Sigmoid colon (tissue), 7 donors: Measurements from ENCODE around the gene RBM33. TPM values are rescaled to one million over a fixed set of nuclear protein-coding genes. Genes with fewer than 3 reads are reported as not detected.

Experiments
- DNase-seq: peaks from one replicate; pipeline ENCODE4 v3.0.0-alpha.2; 2019
- H3K27ac ChIP-seq, 4 donors: fragments of 200-600 bp; sonication (generic); one replicate each; pipeline ENCODE4 v1.5.1; 2016 to 2019; ENCODE audit warnings: mild to moderate bottlenecking in 1 of 4
- H3K27me3 ChIP-seq, 3 donors: fragments of 200-600 bp; sonication (generic); one replicate each; pipeline ENCODE4 v1.5.1; 2019; ENCODE audit warnings: mild to moderate bottlenecking in 1 of 3
- H3K36me3 ChIP-seq, 4 donors: fragments of 200-600 bp; sonication (generic); one replicate each; pipeline ENCODE4 v1.5.1; 2016 to 2019
- H3K4me1 ChIP-seq, 4 donors: fragments of 200-600 bp; sonication (generic); one replicate each; pipeline ENCODE4 v1.5.1; 2017 to 2019
- H3K4me3 ChIP-seq, 4 donors: fragments of 200-600 bp; sonication (generic); one replicate each; pipeline ENCODE4 v1.5.1; 2017 to 2019; ENCODE audit warnings: mild to moderate bottlenecking in 2 of 4, moderate library complexity in 1 of 4
- H3K9me3 ChIP-seq, 4 donors: fragments of 200-600 bp in 3 of 4; sonication (generic) in 3 of 4; one replicate each; pipeline versions ENCODE4 v1.5.1 to v1.6.1; 2013 to 2019
- CTCF ChIP-seq, 4 experiments: fragments of 450-650 bp in 3 of 4; fragments of 200-600 bp in 1 of 4; IDR thresholded peaks; one replicate each; pipeline ENCODE4 v1.5.1; 2016 to 2019; ENCODE audit warnings: antibody characterized with exemption in 4 of 4, mild to moderate bottlenecking in 3 of 4, moderate library complexity in 2 of 4
- EP300 ChIP-seq, 4 donors: sonication (generic); formaldehyde crosslinking; IDR thresholded peaks; one replicate each; pipeline ENCODE4 v1.6.1; 2017; ENCODE audit warnings: antibody characterized with exemption in 4 of 4
- POLR2A ChIP-seq, 2 donors: fragments of 450-650 bp; IDR thresholded peaks; one replicate each; pipeline ENCODE4 v1.6.1; 2016; ENCODE audit warnings: antibody characterized with exemption in 2 of 2, mild to moderate bottlenecking in 2 of 2, moderate library complexity in 2 of 2
- POLR2AphosphoS5 ChIP-seq, 4 donors: sonication (generic); formaldehyde crosslinking; IDR thresholded peaks; one replicate each; pipeline ENCODE4 v1.6.1; 2017; ENCODE audit warnings: antibody characterized with exemption in 4 of 4
- WGBS, 2 donors: extraction: QIAGEN DNeasy Blood & Tissue Kit; methylation state at CpG; one replicate each; pipeline ENCODE4 v1.1.7; 2013; 5-methylcytosine and 5-hydroxymethylcytosine counted together
- intact Hi-C: fragments of 100-400 bp; cut with DNase I; formaldehyde crosslinking; loops from one replicate; pipeline ENCODE4 v1.15.1; 2023
- polyA plus RNA-seq, 3 donors: library from polyadenylated mRNA; stranded (reverse); fragments of 200-250 nt; gene quantifications; one replicate each; pipeline ENCODE4 v1.2.3, GENCODE V29; 2013
- total RNA-seq, 4 donors: library from RNA; depleted of rRNA; stranded (reverse); fragments of >200 nt; gene quantifications; one replicate each; pipeline ENCODE4 v1.1.0, GENCODE V29; 2016
- donor health status: healthy with polysubstance abuse.
- donor health status: Bipolar disorder and iron deficiency.
- donor health status: healthy.

The RBM33 gene
- total and polyA plus RNA-seq, 7 donors: 3.6 to 60.4 (median 30.8) TPM

- WGBS, 2 donors: 46 to 79% methylated on average over 3 of the region's 3 CpGs
- peaks cover 0 to 52% (median 35%) of the 10 kb centered on the region in 4 donors for H3K4me1 ChIP-seq
These were observed 110.6 kb downstream of the RBM33 start for GRCh38 chr7:155755026-155755425.

GRCh38 chr7:155756322-155756721 is 111.9 kb downstream of the RBM33 start:
- Histone ChIP-seq H3K4me1 (peaks cover 0 to 40% (median 25%) of the 10 kb centered on the region in 4 donors), H3K27ac (no peak overlapping the region), H3K9me3 (no peaks in the 10 kb centered on the region), H3K4me3 (no peak overlapping the region), H3K27me3 (no peaks in the 10 kb centered on the region), H3K36me3 (no peaks in the 10 kb centered on the region)
- TF ChIP-seq CTCF (IDR thresholded peaks at IDR 0.05) (no peak), POLR2A (IDR thresholded peaks at IDR 0.05) (no peak), EP300 (IDR thresholded peaks at IDR 0.05) (no peak), POLR2AphosphoS5 (IDR thresholded peaks at IDR 0.05) (no peak)
- no peak for DNase-seq
- intact Hi-C loops: no loop called here
- 79 to 80% methylated on average over 9 of the region's 9 CpGs for WGBS, 2 donors

More at GRCh38 chr7:155755026-155755425, 110.6 kb downstream of the RBM33 start:
- intact Hi-C loops: no loop called here
- no peaks in the 10 kb centered on the region for H3K9me3 ChIP-seq
- H3K36me3 ChIP-seq: no peaks in the 10 kb centered on the region
- no peak for DNase-seq
- no peak for TF ChIP-seq EP300 (IDR thresholded peaks at IDR 0.05)
- no peak overlapping the region for H3K4me3 ChIP-seq
- H3K27ac ChIP-seq: no peak overlapping the region
- H3K27me3 ChIP-seq: no peaks in the 10 kb centered on the region

GRCh38 chr7:155758348-155758747 is 113.9 kb downstream of the RBM33 start:
- peaks cover 0 to 38% (median 19%) of the 10 kb centered on the region in 4 donors for H3K4me1 ChIP-seq
- intact Hi-C loops: no loop called here
- WGBS, 2 donors: 95 to 96% methylated on average over 10 of the region's 10 CpGs

GRCh38 chr7:155759740-155760430 is 115.4 kb downstream of the RBM33 start:
- no peak for DNase-seq
- no peaks in the 10 kb centered on the region for H3K27me3 ChIP-seq
- intact Hi-C loops: loop anchor here (10.0 kb wide), 2 partner anchors 115 to 835 kb away; partner anchors contain the start of gene RBM33
- WGBS, 2 donors: 43 to 82% methylated on average over 9 of the region's 9 CpGs
- no peaks in the 10 kb centered on the region for H3K9me3 ChIP-seq
- H3K36me3 ChIP-seq: peaks cover 5 to 12% (median 9%) of the 10 kb centered on the region in 4 donors
- TF ChIP-seq POLR2A (IDR thresholded peaks at IDR 0.05): no peak
- no peak for TF ChIP-seq EP300 (IDR thresholded peaks at IDR 0.05)
- TF ChIP-seq POLR2AphosphoS5 (IDR thresholded peaks at IDR 0.05): no peak
- no peak for TF ChIP-seq CTCF (IDR thresholded peaks at IDR 0.05)
- no peak overlapping the region for H3K27ac ChIP-seq
- H3K4me1 ChIP-seq: peaks cover 0 to 39% (median 7%) of the 10 kb centered on the region in 4 donors
- H3K4me3 ChIP-seq: no peak overlapping the region

More at GRCh38 chr7:155758348-155758747, 113.9 kb downstream of the RBM33 start:
- Histone ChIP-seq H3K9me3 (no peaks in the 10 kb centered on the region), H3K27ac (no peak overlapping the region), H3K27me3 (no peaks in the 10 kb centered on the region), H3K4me3 (no peak overlapping the region), H3K36me3 (no peaks in the 10 kb centered on the region)
- no peak for TF ChIP-seq POLR2AphosphoS5 (IDR thresholded peaks at IDR 0.05)
- no peak for TF ChIP-seq CTCF (IDR thresholded peaks at IDR 0.05)
- no peak for TF ChIP-seq EP300 (IDR thresholded peaks at IDR 0.05)
- TF ChIP-seq POLR2A (IDR thresholded peaks at IDR 0.05): no peak
- DNase-seq: no peak

GRCh38 chr7:155761162-155761561 is 116.7 kb downstream of the RBM33 start:
- H3K4me3 ChIP-seq: no peak overlapping the region
- no peak overlapping the region for H3K27ac ChIP-seq
- H3K9me3 ChIP-seq: no peaks in the 10 kb centered on the region
- peaks cover 13 to 25% (median 17%) of the 10 kb centered on the region in 4 donors for H3K36me3 ChIP-seq
- TF ChIP-seq EP300 (IDR thresholded peaks at IDR 0.05) (no peak), CTCF (IDR thresholded peaks at IDR 0.05) (no peak), POLR2AphosphoS5 (IDR thresholded peaks at IDR 0.05) (no peak), POLR2A (IDR thresholded peaks at IDR 0.05) (no peak)
- no peaks in the 10 kb centered on the region for H3K27me3 ChIP-seq
- peaks cover 0 to 32% (median 7%) of the 10 kb centered on the region in 4 donors for H3K4me1 ChIP-seq
- DNase-seq: no peak
- intact Hi-C loops: loop anchor here (10.0 kb wide), 2 partner anchors 116 to 836 kb away; partner anchors contain the start of gene RBM33
- 93 to 94% methylated on average over 5 of the region's 5 CpGs for WGBS, 2 donors
